HL-60 (cell line): Measurements from ENCODE around the gene CMTM8.

Experiments used
- DNase-seq, 2 experiments: peaks; one replicate each; pipeline ENCODE4 v3.0.0-alpha.2; 2010 to 2020; ENCODE audit warnings: low read depth in 1 of 2, low spot score in 1 of 2
- H3K27ac ChIP-seq: fragments of 250-450 bp; sonication (Bioruptor Pico); replicated peaks from 2 replicates; pipeline ENCODE4 v1.5.1; 2020; ENCODE audit warnings: mild to moderate bottlenecking, moderate library complexity
- H3K27me3 ChIP-seq: fragments of 250-450 bp; sonication (Bioruptor Pico); 2 replicates; pipeline ENCODE4 v1.5.1; 2021; ENCODE audit warnings: mild to moderate bottlenecking, moderate library complexity; ENCODE audit not compliant: insufficient read depth, poor library complexity, severe bottlenecking
- H3K4me3 ChIP-seq: replicated peaks from 2 replicates; pipeline ENCODE4 v1.5.1; 2011; ENCODE audit warnings: mild to moderate bottlenecking, control low read depth, low read length; ENCODE audit not compliant: insufficient read depth
- CTCF ChIP-seq: IDR thresholded peaks from one replicate; pipeline ENCODE4 v1.5.1; 2011; ENCODE audit warnings: low read length, control low read depth, inconsistent platforms; ENCODE audit not compliant: insufficient read depth
- GABPA ChIP-seq: IDR thresholded peaks from 2 replicates; pipeline ENCODE4 v1.6.1; 2012; ENCODE audit warnings: low read depth
- POLR2AphosphoS5 ChIP-seq: IDR thresholded peaks from 2 replicates; pipeline ENCODE4 v1.6.1; 2012; ENCODE audit warnings: low read depth
- REST ChIP-seq: IDR thresholded peaks from 2 replicates; pipeline ENCODE4 v1.6.1; 2012; ENCODE audit warnings: low read depth; ENCODE audit not compliant: insufficient replicate concordance
- SPI1 ChIP-seq: IDR thresholded peaks from 2 replicates; pipeline ENCODE4 v1.6.1; 2012; ENCODE audit warnings: low read depth, mild to moderate bottlenecking, borderline replicate concordance

The CMTM8 gene

GRCh38 chr3:32391643-32392535 is 153.4 kb downstream of the CMTM8 start, which contains the start of gene CMTM7:
CMTM7 (plus strand) TSS chr3:32391853; CDS start chr3:32391907, 54 bp downstream.
- TF ChIP-seq POLR2AphosphoS5 (peak; percentile 28), GABPA (no peak; the same call in 1 of the 2 replicates), SPI1 (no peak)
- Histone ChIP-seq H3K4me3 (peak within 1 kb of the TSS; percentile 82), H3K27ac (peak within 1 kb of the TSS; percentile 92), H3K27me3 (no peaks in the 10 kb centered on the region)
- peak in 1 of 2 experiments; percentile 78 for DNase-seq

- TF ChIP-seq SPI1 (no peak), POLR2AphosphoS5 (no peak)
- H3K4me3 ChIP-seq, result peak overlapping the region; percentile 82
- H3K27ac ChIP-seq, result peak overlapping the region; percentile 92
- DNase-seq, result no peak
- no peaks in the 10 kb centered on the region for H3K27me3 ChIP-seq
Observed at GRCh38 chr3:32392536-32393302, 154.2 kb downstream of the CMTM8 start.

- no peak for DNase-seq
- no peak overlapping the region for H3K27ac ChIP-seq
- H3K4me3 ChIP-seq, result no peak overlapping the region
- TF ChIP-seq GABPA (no peak), POLR2AphosphoS5 (no peak), CTCF (no peak), REST (no peak), SPI1 (no peak)
- no peaks in the 10 kb centered on the region for H3K27me3 ChIP-seq
Observed at GRCh38 chr3:32395496-32395895, 157.0 kb downstream of the CMTM8 start.

GRCh38 chr3:32397941-32398340 is 159.5 kb downstream of the CMTM8 start:
- no peak overlapping the region for H3K4me3 ChIP-seq
- H3K27ac ChIP-seq, result peak overlapping the region; percentile 46
- H3K27me3 ChIP-seq, result no peaks in the 10 kb centered on the region
- TF ChIP-seq GABPA, result no peak
- TF ChIP-seq SPI1, result no peak
- no peak; the same call in 1 of the 2 replicates for TF ChIP-seq POLR2AphosphoS5
- no peak for TF ChIP-seq CTCF
- TF ChIP-seq REST, result no peak
- no peak for DNase-seq
